GM10266 (cell line): Measurements from ENCODE around the gene NFATC3.
"Not testable (repeated sequence)": the region's sequence is repeated elsewhere in the genome, so short reads cannot be mapped to it uniquely, and the experiment has no call there.

Experiments
- DNase-seq: peaks from one replicate; pipeline ENCODE4 v3.0.0; 2012; ENCODE audit errors: extremely low spot score
- TF ChIP-seq, protein P1 (sequence below): IDR thresholded peaks from 2 replicates; pipeline ENCODE4 v1.5.1; 2012; ENCODE audit warnings: mild to moderate bottlenecking, low read depth; ENCODE audit not compliant: control insufficient read depth, insufficient read depth; ENCODE audit errors: missing control alignments

Gene NFATC3

DNA sequence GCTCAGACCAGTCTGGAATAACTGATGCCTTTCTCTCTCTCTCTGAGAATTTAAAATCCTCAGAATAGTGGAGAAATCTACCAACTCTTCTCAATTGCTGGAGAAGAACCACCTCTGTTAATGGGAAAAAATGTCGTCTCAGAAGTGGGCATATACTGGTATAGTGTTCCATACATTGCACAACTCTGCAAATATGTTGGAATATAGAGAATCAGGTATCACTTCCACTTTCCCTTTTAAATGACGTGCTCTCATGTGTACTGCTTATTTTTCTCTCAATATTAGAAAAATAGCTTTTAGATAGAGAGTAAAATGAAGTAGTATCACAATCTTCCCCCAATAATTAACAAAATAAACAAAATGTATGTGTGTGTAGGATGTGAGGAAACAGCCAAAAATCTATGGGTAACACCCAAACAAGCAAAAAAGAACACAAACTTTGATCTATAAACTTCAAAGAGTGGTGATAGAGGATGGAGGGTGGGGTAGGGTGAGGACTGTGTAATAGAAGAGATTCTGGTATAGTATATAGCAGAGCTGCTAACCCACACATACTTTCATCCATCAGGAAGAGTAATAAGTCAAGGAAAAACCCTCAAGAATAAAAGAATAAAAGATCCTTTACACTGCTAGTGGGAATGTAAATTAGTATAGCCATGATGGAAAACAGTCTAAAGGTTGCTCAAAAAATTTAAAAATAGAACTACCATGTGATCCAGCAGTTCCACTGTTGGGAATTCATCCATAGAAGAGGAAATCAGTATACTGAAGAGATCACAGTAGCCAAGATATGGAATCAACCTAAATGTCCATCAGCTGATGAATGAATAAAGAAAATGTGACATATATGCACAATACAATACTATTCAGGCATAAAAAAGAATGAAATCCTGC, 46.9 kb downstream of the NFATC3 start:
- no peak for DNase-seq

DNA sequence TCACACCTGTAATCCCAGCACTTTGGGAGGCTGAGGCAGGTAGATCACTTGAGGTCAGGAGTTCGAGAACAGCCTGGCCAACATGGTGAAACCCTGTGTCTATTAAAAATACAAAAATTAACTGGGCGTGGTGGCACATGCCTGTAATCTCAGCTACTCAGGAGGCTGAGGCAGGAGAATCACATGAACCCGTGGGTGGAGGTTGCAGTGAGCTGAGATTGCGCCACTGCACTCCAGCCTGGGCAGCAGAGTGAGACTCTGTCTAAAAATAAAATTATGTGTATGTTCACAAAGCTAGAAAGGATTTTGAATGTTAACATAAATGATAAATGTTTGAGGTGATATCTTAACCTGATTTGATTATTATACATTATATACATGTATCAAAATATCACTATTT, 47.8 kb downstream of the NFATC3 start:
- not testable (repeated sequence) for DNase-seq

More for the DNA sequence above, 46.9 kb downstream of the NFATC3 start:
- TF ChIP-seq, protein P1, sequence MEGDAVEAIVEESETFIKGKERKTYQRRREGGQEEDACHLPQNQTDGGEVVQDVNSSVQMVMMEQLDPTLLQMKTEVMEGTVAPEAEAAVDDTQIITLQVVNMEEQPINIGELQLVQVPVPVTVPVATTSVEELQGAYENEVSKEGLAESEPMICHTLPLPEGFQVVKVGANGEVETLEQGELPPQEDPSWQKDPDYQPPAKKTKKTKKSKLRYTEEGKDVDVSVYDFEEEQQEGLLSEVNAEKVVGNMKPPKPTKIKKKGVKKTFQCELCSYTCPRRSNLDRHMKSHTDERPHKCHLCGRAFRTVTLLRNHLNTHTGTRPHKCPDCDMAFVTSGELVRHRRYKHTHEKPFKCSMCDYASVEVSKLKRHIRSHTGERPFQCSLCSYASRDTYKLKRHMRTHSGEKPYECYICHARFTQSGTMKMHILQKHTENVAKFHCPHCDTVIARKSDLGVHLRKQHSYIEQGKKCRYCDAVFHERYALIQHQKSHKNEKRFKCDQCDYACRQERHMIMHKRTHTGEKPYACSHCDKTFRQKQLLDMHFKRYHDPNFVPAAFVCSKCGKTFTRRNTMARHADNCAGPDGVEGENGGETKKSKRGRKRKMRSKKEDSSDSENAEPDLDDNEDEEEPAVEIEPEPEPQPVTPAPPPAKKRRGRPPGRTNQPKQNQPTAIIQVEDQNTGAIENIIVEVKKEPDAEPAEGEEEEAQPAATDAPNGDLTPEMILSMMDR: no peak

DNA sequence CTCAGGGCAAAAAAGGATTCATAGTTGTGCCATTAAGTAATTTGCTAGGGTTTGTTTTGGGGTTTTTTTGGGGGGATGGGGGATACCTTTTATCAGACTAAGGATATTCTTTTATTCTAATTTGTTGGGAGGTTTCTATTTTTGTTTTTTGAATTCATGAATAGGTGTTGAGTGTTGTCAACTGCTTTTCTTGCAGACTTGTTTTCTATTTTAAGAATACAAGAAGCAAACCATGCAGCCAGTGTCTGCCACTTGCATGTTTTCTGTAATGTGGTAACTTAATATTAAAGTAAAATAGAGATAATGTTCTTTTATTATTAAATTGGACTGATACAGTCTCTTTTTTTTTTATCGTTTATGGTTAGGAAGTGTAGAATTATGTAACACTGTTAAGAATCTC, 49.5 kb downstream of the NFATC3 start:
- TF ChIP-seq, protein P1: no peak
- DNase-seq: no peak

DNA sequence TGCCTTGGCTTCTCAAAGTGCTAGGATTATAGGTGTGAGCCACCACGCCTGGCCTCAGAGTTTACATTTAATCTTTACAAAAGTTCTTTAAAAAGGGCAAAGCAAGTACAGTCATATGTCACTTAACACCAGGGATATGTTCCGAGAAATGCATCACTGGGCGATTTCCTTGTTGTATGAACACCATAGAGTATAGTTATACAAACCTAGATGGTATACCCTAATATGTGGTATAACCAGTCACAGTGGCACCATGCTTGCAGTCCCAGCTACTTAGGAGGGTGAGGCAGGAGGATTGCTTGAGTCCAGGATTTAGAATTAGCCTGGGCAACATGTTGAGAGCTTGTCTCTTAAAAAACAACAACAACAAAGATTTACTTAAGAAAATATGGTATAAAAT, 51.3 kb downstream of the NFATC3 start:
- TF ChIP-seq, protein P1: no peak
- DNase-seq: no peak

DNA sequence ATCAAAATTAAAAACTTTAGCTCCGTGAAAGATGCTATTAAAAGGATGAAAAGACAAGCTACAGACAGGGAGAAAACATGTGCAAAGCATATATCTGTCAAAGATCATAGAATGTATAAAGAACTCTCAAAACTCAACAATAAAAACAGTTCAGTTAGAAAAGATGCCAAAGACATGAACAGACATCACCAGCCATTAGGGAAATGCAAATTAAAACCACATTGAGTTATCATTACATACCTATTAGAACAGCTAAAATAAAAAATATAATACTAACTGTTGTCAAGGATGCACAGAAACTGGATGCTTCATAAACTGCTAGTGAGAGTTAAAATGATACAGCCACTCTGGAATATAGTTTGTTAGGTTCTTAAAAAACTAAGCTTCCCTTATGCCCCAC, 58.8 kb downstream of the NFATC3 start:
- no peak for DNase-seq
- TF ChIP-seq, protein P1: no peak

DNA sequence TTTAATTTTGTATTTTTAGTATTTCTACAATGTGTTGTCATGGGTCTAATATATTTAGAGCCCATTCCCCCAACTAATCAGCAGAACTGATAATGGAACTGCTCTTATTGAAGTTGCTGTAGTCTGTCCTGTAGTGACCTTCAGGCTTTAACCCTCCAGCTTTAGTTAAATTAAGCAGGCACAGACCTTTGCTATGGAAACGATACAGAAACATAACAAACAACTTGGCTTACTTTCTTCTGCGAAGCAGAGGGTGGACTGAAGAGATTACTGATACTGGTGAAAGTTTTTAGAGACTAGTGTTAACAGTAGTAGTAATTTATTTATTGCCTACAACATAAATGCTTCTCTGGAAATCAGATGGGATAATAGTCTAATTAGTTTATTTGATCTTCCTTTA, 61.4 kb downstream of the NFATC3 start:
- TF ChIP-seq, protein P1: no peak
- no peak for DNase-seq

DNA sequence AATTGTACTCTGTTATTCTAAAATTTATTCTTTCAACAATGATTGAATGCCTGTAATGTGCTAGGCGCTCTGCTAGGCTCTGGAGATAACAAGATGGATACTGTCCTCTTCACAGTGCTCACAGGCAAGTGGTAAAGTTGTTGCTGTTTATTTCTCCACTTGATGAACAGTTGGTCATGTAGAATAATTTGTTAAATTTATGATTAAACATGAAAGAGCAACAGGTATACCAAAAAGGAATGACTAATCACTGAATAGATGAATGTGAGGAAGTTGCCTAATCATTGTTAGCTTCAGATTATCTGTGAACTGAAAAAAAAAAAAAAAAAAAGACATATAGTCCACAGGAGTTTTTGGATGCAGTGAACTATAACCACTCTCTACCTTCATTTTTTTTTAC, 62.3 kb downstream of the NFATC3 start:
- no peak for DNase-seq
- TF ChIP-seq, protein P1: no peak
